GM19395 (cell line): ENCODE measurements around the gene STAT3.
"Not testable (repeated sequence)": the region's sequence is repeated elsewhere in the genome, so short reads cannot be mapped to it uniquely, and the experiment has no call there.

Source experiments
- ATAC-seq: cut with Tn5 transposase; IDR thresholded peaks from one replicate; pipeline ENCODE4 v1.9.1; 2021; ENCODE audit warnings: mild to moderate bottlenecking, moderate library complexity; ENCODE audit not compliant: unreplicated experiment

Gene STAT3

DNA sequence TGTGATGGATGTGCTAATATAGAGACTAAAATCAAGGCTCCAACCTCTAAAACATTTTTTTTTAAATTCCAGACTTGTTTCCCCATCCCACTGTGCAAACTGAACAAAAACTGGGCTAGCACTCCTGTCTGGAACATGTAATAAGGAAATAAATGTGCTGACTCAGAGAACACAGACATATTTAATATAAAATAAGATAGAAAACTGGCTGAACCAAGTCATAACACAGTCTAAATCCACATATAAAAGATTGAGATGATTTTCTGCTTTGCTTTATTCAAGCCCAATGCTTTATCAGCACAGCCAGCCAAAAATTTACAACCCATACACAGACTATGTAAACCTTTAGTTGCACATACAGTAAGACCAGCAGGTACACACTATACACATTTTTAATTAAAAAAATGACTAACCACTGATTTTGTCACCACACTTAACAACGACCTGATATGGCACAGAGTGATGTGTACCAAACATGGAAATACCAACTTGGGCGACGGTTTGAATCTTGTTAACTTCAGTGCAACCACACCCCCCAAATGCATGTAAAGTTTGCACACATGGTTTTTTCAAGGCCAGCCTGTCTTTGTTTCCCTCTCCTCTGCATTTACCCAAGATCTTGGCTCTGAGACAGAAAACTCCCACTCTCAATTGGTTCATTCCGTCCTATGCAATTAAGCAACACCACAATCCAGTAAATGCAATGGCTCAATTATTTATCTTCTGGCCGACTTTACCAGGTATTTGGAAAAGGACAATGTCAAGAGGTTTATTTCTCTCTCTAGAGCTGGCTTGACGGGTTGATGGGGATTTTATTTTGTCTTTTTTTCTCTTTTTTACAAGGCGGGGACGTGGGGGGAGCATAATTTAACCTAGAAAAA, 1.2 kb downstream of the STAT3 start:
- ATAC-seq, result no peak

GRCh38 chr17:42381898-42382297, 6.3 kb downstream of the STAT3 start:
- no peak for ATAC-seq

- ATAC-seq, result no peak
Measured at GRCh38 chr17:42380935-42381334, 7.3 kb downstream of the STAT3 start.

- ATAC-seq, result no peak
Measured at GRCh38 chr17:42378959-42379594, 9.2 kb downstream of the STAT3 start.

- no peak for ATAC-seq
Measured at GRCh38 chr17:42378359-42378958, 9.8 kb downstream of the STAT3 start.

- ATAC-seq, result no peak
Measured at GRCh38 chr17:42373896-42374295, 14.3 kb downstream of the STAT3 start.

DNA sequence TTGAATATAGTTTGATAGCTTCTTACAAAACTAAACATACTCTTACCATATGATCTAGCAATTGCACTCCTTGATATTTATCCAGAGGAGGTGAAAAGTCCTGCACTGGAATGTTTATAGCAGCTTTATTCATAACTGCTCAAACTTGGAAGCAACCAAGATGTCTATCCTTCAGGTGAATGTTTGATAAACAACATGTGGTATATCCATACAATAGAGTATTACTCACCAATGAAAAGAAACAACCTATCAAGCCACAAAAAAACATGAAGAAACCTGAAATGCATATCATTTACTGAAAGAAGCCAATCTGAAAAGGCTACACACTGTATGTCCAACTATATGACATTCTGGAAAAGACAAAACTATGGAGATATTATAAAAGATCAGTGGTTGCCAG, 16.1 kb downstream of the STAT3 start:
- ATAC-seq, result no peak

GRCh38 chr17:42368797-42369561, 19.3 kb downstream of the STAT3 start:
- ATAC-seq, result not testable (repeated sequence)

GRCh38 chr17:42368310-42368709, 19.9 kb downstream of the STAT3 start:
- not testable (repeated sequence) for ATAC-seq

DNA sequence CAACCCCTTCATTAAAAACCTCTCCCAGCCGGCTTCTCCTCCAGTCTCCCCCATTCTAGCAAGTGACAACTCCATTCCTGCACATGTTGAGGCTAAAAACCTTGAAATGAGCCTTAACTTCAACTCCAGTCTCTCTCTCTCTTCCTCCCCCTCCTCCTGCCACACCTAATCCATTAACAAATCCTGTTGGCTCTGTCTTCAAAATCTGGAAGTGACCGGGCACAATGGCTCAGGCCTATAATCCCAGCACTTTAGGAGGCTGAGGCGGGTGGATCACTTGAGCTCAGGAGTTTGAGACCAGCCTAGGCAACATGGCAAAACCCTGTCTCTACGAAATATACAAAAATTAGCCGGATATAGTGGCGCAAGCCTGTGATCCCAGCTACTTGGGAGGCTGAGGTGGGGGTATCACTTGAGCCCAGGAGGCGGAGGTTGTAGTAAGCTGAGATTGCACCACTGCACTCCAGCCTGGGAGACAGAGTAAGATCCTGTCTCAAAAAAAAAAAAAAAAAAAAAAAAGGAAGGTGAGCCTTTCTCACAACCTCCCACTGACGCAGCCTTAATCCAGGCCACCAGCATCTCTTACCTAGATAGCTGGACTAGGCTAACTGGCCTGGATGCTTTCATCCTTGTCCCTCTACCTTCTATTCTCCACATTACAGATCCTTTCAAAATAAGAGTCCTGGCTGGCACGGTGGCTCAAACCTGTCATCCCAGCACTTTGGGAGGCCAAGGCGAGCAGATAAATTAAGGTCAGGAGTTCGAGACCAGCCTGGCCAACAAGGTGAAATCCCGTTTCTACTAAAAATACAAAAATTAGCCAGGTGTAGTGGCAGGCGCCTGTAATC, 21.8 kb downstream of the STAT3 start:
- not testable (repeated sequence) for ATAC-seq

- no peak for ATAC-seq
Measured at GRCh38 chr17:42365136-42365535, 23.1 kb downstream of the STAT3 start.

DNA sequence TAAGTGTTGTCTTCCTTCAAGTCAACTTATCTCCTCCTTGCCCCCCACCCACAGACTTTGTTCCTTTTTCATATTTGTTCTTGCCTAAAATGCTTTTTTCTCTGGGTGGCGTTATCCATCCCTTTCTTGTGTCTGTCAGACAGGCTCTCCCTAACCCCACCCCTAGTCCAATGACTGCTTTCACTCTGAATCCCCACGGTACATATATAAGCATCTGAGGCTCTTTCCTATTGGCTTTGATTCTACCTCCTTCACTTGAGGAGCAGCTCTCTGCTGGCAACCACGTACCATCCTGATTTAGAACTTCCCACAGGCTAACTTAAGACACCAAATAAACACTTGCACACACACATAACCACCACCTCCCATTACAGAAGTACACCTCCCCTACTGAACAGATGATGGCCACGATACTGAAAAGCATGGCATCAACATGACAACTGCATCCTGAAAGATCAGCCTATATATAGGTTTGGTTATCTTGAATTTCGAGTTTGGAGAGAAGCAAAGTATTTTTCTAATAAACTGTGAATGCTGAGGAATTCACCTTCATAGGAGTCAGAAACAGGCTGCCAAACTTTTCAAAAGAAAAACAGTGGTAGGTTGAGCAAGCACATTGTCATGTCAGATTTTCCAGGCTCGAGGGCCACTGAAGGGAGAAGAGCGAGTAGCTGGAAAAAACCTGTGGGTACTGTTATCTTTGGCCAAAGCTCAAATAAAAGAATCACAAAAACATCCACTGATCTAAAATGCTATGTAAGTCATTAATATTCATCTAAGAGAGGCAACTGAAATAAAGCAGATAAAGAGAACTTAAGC, 24.3 kb downstream of the STAT3 start:
- no peak for ATAC-seq

DNA sequence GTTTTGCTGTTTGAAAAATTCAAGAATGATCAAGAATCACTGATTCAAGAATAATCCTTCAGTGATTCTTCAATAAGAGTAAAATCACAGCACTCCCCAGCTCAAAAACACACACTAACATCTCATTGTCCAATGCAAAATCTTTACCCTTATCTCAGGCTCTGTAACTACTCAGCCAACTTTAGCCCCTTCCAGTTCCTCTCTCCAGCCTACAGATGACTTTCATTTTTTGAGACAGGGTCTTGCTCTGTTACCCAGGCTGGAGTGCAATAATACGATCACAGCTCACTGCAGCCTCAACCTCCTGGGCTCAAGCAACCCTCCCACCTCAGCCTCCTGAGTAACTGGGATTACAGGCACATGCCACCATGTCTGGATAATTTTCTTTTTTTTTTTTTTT, 25.0 kb downstream of the STAT3 start:
- ATAC-seq, result no peak

- ATAC-seq, result no peak
Measured at GRCh38 chr17:42362245-42362961, 25.8 kb downstream of the STAT3 start.

DNA sequence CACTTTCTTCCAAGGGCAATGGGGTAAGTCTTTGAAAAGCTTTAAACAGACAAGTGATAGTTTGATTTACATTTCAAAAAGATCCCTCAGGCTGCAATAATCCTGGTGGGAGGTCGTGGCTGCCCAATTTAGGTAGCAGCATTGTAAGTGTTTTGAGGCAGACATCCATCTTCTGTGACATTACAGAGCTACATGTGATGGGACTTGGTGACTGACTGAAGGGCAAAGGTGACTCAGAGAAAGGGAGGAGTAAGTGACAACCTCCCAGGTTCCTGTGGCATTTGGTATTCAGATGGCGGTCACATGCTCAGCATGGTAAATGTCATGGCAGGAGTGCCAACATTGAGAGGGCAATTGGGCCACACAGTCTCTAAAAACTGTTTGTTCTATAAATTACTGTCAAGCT, 26.5 kb downstream of the STAT3 start:
- ATAC-seq, result no peak

GRCh38 chr17:42360388-42360787, 27.9 kb downstream of the STAT3 start:
- not testable (repeated sequence) for ATAC-seq

DNA sequence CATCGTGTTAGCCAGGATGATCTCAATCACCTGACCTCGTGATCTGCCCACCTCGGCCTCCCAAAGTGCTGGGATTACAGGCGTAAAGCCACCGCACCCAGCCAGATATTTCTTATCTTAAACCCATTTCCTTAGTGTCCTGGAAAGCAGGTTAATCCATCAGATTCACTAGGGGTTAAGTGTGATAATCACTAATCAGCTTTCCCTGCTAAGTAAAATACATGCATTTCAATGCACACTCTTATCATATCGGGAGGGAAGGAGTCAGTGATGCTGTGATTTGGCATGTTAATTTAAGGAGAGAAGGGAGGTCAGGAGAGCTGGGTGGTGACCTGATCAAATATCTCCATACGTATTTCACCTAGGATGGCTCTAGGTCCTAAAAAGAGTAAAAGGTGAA, 29.1 kb downstream of the STAT3 start:
- ATAC-seq, result no peak

GRCh38 chr17:42358434-42358833, 29.8 kb downstream of the STAT3 start:
- no peak for ATAC-seq
